ENCODE results near the gene ZFYVE1.
"Not testable (repeated sequence)": the region's sequence is repeated elsewhere in the genome, so short reads cannot be mapped to it uniquely, and the experiment has no call there.

The ZFYVE1 gene

DNA sequence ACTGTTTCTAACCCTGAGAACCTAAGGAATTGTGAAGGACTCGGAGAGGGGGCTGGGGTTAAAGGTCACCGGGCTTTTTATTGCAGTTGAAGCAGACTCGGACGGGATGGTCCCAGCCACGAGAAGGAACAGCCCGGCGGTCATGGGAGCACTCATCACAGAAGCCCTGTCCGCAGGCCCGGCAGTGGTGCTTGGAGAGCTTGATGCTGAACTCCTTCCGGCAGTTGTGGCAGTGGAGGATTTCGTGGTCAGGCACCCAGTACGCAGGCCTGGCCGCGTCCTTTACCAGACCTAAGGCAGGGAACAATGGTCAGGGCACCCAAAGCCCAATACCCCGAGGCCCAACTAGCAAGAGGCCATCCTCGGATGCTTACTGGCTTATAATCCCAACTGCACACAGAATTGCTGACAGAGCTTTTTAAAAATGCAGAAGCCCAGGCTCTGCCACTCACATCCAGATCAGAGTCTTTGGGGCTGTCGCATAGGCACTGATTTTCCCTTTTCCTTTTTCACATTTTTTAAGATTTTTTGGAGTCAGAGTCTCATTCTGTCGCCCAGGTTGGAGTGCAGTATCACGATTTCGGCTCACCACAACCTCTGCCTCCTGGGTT is 56.0 kb downstream of the ZFYVE1 start:
- peaks cover 59% of the 10 kb centered on the region for H3K36me3 ChIP-seq (ENCODE audit: insufficient read depth, low read length)
- no peak overlapping the region for H3K4me2 ChIP-seq (ENCODE audit: low read length)
- H3K4me3 ChIP-seq (ENCODE audit: low read length) = no peak overlapping the region

GRCh38 chr14:72970058-72970630 is 56.8 kb downstream of the ZFYVE1 start:
- Histone ChIP-seq H3K4me1 (ENCODE audit: control insufficient read depth, insufficient read depth, low read length) (peaks cover 4% of the 10 kb centered on the region), H3K27me3 (ENCODE audit: control insufficient read depth, insufficient read depth, low read length) (no peaks in the 10 kb centered on the region), H3K4me3 (ENCODE audit: low read length) (no peak overlapping the region), H3K36me3 (ENCODE audit: insufficient read depth, low read length) (peaks cover 51% of the 10 kb centered on the region), H3K4me2 (ENCODE audit: low read length) (no peak overlapping the region), H3K9ac (ENCODE audit: low read depth, low read length) (no peak overlapping the region), H3K9me3 (replicated peaks; ENCODE audit: low read length) (no peaks in the 10 kb centered on the region)

More for the DNA sequence above, 56.0 kb downstream of the ZFYVE1 start:
- Histone ChIP-seq H3K4me1 (ENCODE audit: control insufficient read depth, insufficient read depth, low read length) (no peaks in the 10 kb centered on the region), H3K9ac (ENCODE audit: low read depth, low read length) (no peak overlapping the region), H3K9me3 (replicated peaks; ENCODE audit: low read length) (no peaks in the 10 kb centered on the region), H3K27me3 (ENCODE audit: control insufficient read depth, insufficient read depth, low read length) (no peaks in the 10 kb centered on the region)

DNA sequence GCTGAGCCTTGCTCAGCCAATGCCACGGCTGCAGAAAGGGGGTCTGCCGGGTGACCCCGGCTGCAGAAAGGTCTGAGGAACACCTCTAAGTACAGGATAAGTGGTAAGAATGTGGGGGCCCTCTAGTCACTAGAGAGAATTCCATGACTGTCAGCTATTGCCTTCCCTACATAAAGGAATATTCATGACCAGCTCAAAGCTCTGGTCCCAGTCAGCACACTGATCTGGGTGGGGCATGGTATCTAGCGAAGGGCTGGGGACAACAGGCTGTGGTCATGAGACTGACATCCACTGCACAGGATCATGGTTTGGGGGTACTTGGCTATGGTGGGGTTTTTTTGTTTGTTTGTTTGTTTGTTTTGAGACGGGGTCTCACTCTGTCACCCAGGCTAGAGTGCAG is 58.6 kb downstream of the ZFYVE1 start:
- H3K4me1 ChIP-seq (ENCODE audit: control insufficient read depth, insufficient read depth, low read length) = peaks cover 7% of the 10 kb centered on the region
- no peaks in the 10 kb centered on the region for H3K9me3 ChIP-seq (replicated peaks; ENCODE audit: low read length)
- H3K9ac ChIP-seq (ENCODE audit: low read depth, low read length) = no peak overlapping the region
- no peaks in the 10 kb centered on the region for H3K27me3 ChIP-seq (ENCODE audit: control insufficient read depth, insufficient read depth, low read length)
- H3K4me3 ChIP-seq (ENCODE audit: low read length) = no peak overlapping the region
- H3K4me2 ChIP-seq (ENCODE audit: low read length) = no peak overlapping the region
- H3K36me3 ChIP-seq (ENCODE audit: insufficient read depth, low read length) = peaks cover 33% of the 10 kb centered on the region

DNA sequence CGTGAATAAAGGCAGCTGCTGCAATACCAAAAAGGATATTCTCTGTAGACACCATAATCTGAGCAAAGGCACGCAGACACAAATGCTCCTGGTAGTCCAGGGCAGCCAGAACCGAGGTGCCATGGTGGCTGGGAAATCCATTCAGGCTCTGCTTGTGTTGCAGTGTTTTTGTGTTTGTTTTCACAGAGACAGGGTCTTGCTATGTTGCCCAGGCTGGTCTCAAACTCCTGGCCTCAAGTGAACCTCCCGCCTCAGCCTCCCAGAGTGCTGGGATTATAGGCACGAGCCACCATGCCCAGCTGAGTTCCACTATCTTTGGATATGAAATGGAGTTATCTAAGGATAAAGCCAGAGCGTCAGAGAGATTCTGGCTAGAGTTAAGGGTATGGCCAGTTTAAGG is 60.9 kb downstream of the ZFYVE1 start:
- Histone ChIP-seq H3K9ac (ENCODE audit: low read depth, low read length) (no peak overlapping the region), H3K36me3 (ENCODE audit: insufficient read depth, low read length) (peaks cover 29% of the 10 kb centered on the region), H3K9me3 (replicated peaks; ENCODE audit: low read length) (no peaks in the 10 kb centered on the region), H3K4me1 (ENCODE audit: control insufficient read depth, insufficient read depth, low read length) (peaks cover 14% of the 10 kb centered on the region), H3K4me3 (ENCODE audit: low read length) (no peak overlapping the region), H3K4me2 (ENCODE audit: low read length) (no peak overlapping the region), H3K27me3 (ENCODE audit: control insufficient read depth, insufficient read depth, low read length) (no peaks in the 10 kb centered on the region)

- Histone ChIP-seq H3K36me3 (ENCODE audit: insufficient read depth, low read length) (peaks cover 22% of the 10 kb centered on the region), H3K9me3 (replicated peaks; ENCODE audit: low read length) (no peaks in the 10 kb centered on the region), H3K4me2 (ENCODE audit: low read length) (no peak overlapping the region), H3K27me3 (ENCODE audit: control insufficient read depth, insufficient read depth, low read length) (no peaks in the 10 kb centered on the region), H3K4me1 (ENCODE audit: control insufficient read depth, insufficient read depth, low read length) (peaks cover 14% of the 10 kb centered on the region), H3K4me3 (ENCODE audit: low read length) (no peak overlapping the region), H3K9ac (ENCODE audit: low read depth, low read length) (no peak overlapping the region)
Observed at GRCh38 chr14:72965249-72965648, 61.7 kb downstream of the ZFYVE1 start.

DNA sequence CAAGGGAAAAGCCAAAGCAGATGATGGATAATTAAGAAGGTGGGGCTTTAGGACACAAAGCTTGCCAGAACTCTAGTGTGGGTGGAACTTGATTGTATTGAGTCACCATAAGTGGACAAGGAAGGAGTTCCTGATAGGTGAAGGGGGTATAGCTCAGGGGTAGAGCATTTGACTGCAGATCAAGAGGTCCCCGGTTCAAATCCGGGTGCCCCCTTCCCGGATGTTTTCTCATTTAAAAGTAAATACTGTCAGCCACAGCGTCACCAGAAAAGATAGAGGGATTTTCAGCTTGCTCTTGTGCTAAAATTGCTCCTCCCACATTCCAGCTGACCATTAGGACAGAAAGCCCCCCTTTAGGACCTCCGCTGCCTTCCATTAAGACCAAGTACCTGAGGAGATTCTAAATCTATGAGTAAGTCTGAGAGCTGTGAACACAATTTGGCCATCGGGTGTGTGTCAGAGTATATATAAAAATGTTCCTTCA is 64.0 kb downstream of the ZFYVE1 start:
- no peak overlapping the region for H3K9ac ChIP-seq (ENCODE audit: low read depth, low read length)
- no peaks in the 10 kb centered on the region for H3K9me3 ChIP-seq (replicated peaks; ENCODE audit: low read length)
- H3K36me3 ChIP-seq (ENCODE audit: insufficient read depth, low read length) = peaks cover 31% of the 10 kb centered on the region
- peaks cover 14% of the 10 kb centered on the region for H3K4me1 ChIP-seq (ENCODE audit: control insufficient read depth, insufficient read depth, low read length)
- no peak overlapping the region for H3K4me2 ChIP-seq (ENCODE audit: low read length)
- H3K27me3 ChIP-seq (ENCODE audit: control insufficient read depth, insufficient read depth, low read length) = no peaks in the 10 kb centered on the region
- no peak overlapping the region for H3K4me3 ChIP-seq (ENCODE audit: low read length)

- not testable (repeated sequence) for H3K4me3 ChIP-seq (ENCODE audit: low read length); H3K9me3 ChIP-seq (replicated peaks; ENCODE audit: low read length); H3K4me2 ChIP-seq (ENCODE audit: low read length); H3K9ac ChIP-seq (ENCODE audit: low read depth, low read length); H3K27me3 ChIP-seq (ENCODE audit: control insufficient read depth, insufficient read depth, low read length)
- peaks cover 14% of the 10 kb centered on the region for H3K4me1 ChIP-seq (ENCODE audit: control insufficient read depth, insufficient read depth, low read length)
- H3K36me3 ChIP-seq (ENCODE audit: insufficient read depth, low read length) = peaks cover 36% of the 10 kb centered on the region
Observed at GRCh38 chr14:72962336-72962754, 64.6 kb downstream of the ZFYVE1 start.

DNA sequence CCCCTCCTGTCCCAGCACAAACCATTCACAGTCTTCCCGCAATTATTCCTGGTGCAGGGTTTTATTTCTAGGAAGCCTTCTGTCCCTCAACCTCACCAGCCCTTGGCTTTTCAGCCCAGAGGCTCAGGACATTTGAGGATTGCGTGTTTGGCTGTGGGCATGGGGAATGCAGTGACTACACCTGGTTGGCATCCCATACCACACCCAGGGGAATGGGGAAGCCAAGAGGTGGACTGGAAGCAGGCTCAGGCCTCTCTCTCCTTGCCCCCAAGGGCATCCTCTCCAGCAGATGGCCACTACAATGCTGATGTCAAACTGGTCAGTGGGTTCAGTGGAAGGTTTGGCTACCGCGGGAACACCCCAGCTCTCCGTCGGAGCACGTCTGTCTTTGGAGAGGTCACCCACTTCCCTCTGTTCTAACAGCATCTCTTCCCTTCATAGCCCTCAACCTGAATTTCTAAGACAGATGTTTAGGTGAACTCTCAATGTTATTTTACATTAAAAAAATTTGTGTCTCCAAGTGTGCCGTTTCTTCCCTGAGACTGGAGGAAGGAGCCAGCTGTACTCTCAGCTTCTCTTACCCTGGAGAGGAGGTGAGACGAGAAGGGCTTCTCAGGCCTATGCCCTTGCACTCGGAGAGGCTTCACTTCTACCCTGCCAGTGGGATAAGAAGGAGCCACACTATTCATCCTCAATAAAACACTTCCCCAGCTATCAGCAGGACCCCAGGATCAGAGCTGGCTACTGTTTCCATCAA is 65.1 kb downstream of the ZFYVE1 start:
- no peak overlapping the region for H3K4me2 ChIP-seq (ENCODE audit: low read length)
- H3K27me3 ChIP-seq (ENCODE audit: control insufficient read depth, insufficient read depth, low read length) = no peaks in the 10 kb centered on the region
- H3K36me3 ChIP-seq (ENCODE audit: insufficient read depth, low read length) = peaks cover 34% of the 10 kb centered on the region
- no peaks in the 10 kb centered on the region for H3K9me3 ChIP-seq (replicated peaks; ENCODE audit: low read length)
- no peak overlapping the region for H3K4me3 ChIP-seq (ENCODE audit: low read length)
- peaks cover 14% of the 10 kb centered on the region for H3K4me1 ChIP-seq (ENCODE audit: control insufficient read depth, insufficient read depth, low read length)
- H3K9ac ChIP-seq (ENCODE audit: low read depth, low read length) = no peak overlapping the region

- not testable (repeated sequence) for H3K9me3 ChIP-seq (replicated peaks; ENCODE audit: low read length); H3K4me3 ChIP-seq (ENCODE audit: low read length); H3K9ac ChIP-seq (ENCODE audit: low read depth, low read length); H3K4me2 ChIP-seq (ENCODE audit: low read length); H3K27me3 ChIP-seq (ENCODE audit: control insufficient read depth, insufficient read depth, low read length)
- peaks cover 41% of the 10 kb centered on the region for H3K36me3 ChIP-seq (ENCODE audit: insufficient read depth, low read length)
- peaks cover 14% of the 10 kb centered on the region for H3K4me1 ChIP-seq (ENCODE audit: control insufficient read depth, insufficient read depth, low read length)
Observed at GRCh38 chr14:72961016-72961415, 65.9 kb downstream of the ZFYVE1 start.

- H3K4me2 ChIP-seq (ENCODE audit: low read length) = no peak overlapping the region
- H3K9me3 ChIP-seq (replicated peaks; ENCODE audit: low read length) = no peaks in the 10 kb centered on the region
- no peaks in the 10 kb centered on the region for H3K27me3 ChIP-seq (ENCODE audit: control insufficient read depth, insufficient read depth, low read length)
- H3K4me3 ChIP-seq (ENCODE audit: low read length) = no peak overlapping the region
- H3K36me3 ChIP-seq (ENCODE audit: insufficient read depth, low read length) = peaks cover 52% of the 10 kb centered on the region
- H3K4me1 ChIP-seq (ENCODE audit: control insufficient read depth, insufficient read depth, low read length) = peaks cover 7% of the 10 kb centered on the region
- no peak overlapping the region for H3K9ac ChIP-seq (ENCODE audit: low read depth, low read length)
Observed at GRCh38 chr14:72958548-72958947, 68.4 kb downstream of the ZFYVE1 start.

DNA sequence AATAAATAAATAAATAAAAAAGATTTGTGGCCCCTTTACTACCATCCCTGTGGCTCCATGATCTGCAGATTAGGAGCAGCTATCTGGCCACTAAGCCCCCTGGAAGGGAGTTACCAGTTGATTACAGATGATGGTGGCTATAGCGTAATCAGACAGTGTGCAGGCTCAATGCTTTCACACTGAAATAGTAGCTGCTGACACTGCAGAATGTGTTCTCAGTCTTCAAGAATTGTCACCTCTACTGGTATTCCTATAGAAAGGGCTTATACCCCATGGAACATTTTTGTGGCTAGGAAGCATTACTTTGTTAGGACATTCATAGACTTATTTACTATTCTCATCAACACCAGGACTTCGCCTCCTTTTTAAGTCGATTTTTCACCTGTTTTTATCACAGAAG is 69.7 kb downstream of the ZFYVE1 start:
- Histone ChIP-seq H3K36me3 (ENCODE audit: insufficient read depth, low read length) (peaks cover 52% of the 10 kb centered on the region), H3K9ac (ENCODE audit: low read depth, low read length) (no peak overlapping the region)

More for the DNA sequence above, 69.7 kb downstream of the ZFYVE1 start:
- Histone ChIP-seq H3K9me3 (replicated peaks; ENCODE audit: low read length) (no peaks in the 10 kb centered on the region), H3K4me3 (ENCODE audit: low read length) (no peak overlapping the region), H3K4me1 (ENCODE audit: control insufficient read depth, insufficient read depth, low read length) (peaks cover 6% of the 10 kb centered on the region), H3K4me2 (ENCODE audit: low read length) (no peak overlapping the region), H3K27me3 (ENCODE audit: control insufficient read depth, insufficient read depth, low read length) (no peaks in the 10 kb centered on the region)
